GM12873 (cell line): Measurements from ENCODE around the gene DOCK11.

ENCODE experiments used
- CTCF ChIP-seq: IDR thresholded peaks from 2 replicates; pipeline ENCODE4 v1.5.1; 2012; ENCODE audit warnings: low read depth, mild to moderate bottlenecking, moderate library complexity, low read length, control low read depth; ENCODE audit not compliant: insufficient read depth; ENCODE audit errors: missing control alignments

DOCK11 gene

GRCh38 chrX:118528071-118528737 lies 32.6 kb downstream of the DOCK11 start:
- TF ChIP-seq CTCF, result no peak

- TF ChIP-seq CTCF, result no peak
Measured at GRCh38 chrX:118530219-118530911, 34.8 kb downstream of the DOCK11 start.

- no peak for TF ChIP-seq CTCF
Measured at GRCh38 chrX:118534716-118535493, 39.3 kb downstream of the DOCK11 start.

- no peak for TF ChIP-seq CTCF
Measured at GRCh38 chrX:118536204-118536603, 40.6 kb downstream of the DOCK11 start.

- TF ChIP-seq CTCF, result peak; percentile 60
Measured at GRCh38 chrX:118536687-118537461, 41.3 kb downstream of the DOCK11 start.

- TF ChIP-seq CTCF, result no peak
Measured at GRCh38 chrX:118538386-118538785, 42.8 kb downstream of the DOCK11 start.
